Lower leg skin (tissue), 3 donors: ENCODE data around the gene NFATC2.

Experiments used
- POLR2A ChIP-seq, 2 donors: fragments of 450-650 bp; IDR thresholded peaks; one replicate each; pipeline ENCODE4 v1.6.1; 2016 to 2017; ENCODE audit warnings: antibody characterized with exemption in 2 of 2, mild to moderate bottlenecking in 1 of 2, moderate library complexity in 1 of 2
- TF ChIP-seq, protein P1 (sequence below), 3 donors: fragments of 450-650 bp; IDR thresholded peaks; one replicate each; pipeline ENCODE4 v1.5.1; 2016; ENCODE audit warnings: antibody characterized with exemption in 3 of 3, mild to moderate bottlenecking in 3 of 3, moderate library complexity in 2 of 3

DNA sequence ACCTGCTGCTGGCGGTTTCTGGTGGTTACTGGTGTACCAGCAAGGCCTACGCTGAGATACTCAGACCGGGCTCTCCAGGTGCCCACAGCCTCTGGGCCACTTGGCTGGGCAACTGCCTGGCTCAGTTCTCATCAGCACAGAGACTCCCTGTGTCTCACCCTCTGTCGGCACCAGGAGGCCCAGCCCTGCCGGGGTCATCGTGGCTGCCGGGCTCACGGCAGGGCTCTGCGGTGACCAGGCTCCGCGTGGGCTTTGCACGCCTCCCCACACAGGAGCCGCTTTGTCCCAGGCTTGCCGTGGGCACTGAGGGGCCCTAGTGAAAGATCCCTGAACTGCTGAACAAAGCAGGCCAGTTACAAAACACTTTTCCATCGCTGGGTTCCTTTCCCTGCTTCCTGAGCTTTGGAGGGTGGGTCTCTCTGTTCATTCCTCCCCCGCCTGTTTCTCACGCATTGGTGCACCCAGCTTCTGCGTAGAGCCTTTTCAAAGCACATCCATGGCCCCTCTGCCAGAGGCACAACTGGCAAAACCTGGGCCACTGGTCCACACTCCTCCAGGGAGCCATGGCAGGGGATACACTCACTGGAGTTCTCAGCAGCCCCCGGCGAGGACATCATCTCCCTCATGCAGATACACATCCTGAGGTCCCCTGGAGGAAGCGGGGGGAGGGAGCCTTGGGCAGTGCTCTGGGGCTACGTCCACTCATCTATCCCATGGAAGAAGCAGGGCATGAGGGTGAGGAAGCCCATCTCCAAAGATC, 117.0 kb downstream of the NFATC2 start:
- TF ChIP-seq, protein P1, sequence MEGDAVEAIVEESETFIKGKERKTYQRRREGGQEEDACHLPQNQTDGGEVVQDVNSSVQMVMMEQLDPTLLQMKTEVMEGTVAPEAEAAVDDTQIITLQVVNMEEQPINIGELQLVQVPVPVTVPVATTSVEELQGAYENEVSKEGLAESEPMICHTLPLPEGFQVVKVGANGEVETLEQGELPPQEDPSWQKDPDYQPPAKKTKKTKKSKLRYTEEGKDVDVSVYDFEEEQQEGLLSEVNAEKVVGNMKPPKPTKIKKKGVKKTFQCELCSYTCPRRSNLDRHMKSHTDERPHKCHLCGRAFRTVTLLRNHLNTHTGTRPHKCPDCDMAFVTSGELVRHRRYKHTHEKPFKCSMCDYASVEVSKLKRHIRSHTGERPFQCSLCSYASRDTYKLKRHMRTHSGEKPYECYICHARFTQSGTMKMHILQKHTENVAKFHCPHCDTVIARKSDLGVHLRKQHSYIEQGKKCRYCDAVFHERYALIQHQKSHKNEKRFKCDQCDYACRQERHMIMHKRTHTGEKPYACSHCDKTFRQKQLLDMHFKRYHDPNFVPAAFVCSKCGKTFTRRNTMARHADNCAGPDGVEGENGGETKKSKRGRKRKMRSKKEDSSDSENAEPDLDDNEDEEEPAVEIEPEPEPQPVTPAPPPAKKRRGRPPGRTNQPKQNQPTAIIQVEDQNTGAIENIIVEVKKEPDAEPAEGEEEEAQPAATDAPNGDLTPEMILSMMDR (IDR thresholded peaks at IDR 0.05) = no peak
- TF ChIP-seq POLR2A (IDR thresholded peaks at IDR 0.05) = no peak
